ENCODE measurements around the gene CARS1.

The CARS1 gene

GRCh38 chr11:3011891-3012885 lies 45.0 kb downstream of the CARS1 start:
- DNase-seq (ENCODE audit: insufficient read length, low spot score), result no peak
- FAIRE-seq, result no peak

DNA sequence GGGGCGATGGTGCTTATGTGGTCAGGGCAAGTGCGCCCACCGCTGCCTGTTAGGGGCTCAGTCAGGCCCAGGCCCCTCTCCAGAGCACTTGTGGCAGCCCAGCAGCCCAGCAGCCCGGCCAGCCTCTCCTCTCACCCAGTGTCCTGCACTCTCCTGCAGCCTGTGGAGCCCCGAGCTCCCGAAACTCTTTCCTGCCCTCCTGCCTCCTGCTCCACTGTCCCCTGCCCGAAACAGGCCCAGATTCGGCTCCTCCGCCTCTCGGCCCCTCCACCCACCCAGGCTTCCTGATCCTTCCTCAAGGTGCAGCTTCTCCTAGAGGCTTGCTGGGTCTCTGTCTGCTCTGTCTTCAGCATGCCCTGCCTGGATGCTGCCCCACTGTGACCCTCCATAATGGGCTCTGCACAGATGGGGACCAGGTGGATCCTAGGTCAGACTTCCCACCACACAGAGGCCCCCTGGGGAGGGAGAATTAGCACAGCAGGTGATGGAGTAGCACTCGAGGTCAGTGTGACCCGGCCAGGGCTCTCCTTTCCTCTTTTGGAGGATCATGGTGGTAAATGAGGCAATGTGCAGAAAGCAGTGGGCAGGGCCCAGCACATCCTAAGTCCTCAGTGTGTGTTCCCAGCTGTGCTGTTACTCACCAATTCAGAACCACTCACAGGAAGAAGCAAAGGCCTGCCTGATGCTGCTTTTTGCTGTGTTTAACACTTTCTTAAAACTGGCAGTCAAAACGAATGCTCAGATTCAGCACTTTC lies 46.5 kb downstream of the CARS1 start:
- no peak for FAIRE-seq
- no peak for DNase-seq (ENCODE audit: insufficient read length, low spot score)

DNA sequence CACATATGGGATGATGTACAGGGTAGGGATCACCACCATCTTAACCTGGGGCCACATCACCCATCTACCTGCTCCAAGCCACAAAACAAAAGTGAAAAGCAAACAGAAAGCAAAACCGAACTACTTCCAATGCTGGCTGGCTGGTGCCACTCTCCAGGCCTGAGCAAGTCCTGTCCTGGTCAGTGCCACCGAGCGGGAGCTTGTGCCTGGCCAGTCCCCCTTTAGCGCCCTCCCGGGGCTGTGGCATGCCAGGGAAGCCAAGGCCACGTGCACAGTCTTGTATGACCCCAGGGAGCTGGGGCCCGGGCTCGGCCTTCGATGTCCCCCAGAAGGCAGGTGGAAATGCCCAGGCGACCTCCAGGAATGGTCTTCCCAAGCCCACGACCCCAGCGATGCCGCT lies 47.2 kb downstream of the CARS1 start:
- DNase-seq (ENCODE audit: insufficient read length, low spot score) (no peak), FAIRE-seq (no peak)

DNA sequence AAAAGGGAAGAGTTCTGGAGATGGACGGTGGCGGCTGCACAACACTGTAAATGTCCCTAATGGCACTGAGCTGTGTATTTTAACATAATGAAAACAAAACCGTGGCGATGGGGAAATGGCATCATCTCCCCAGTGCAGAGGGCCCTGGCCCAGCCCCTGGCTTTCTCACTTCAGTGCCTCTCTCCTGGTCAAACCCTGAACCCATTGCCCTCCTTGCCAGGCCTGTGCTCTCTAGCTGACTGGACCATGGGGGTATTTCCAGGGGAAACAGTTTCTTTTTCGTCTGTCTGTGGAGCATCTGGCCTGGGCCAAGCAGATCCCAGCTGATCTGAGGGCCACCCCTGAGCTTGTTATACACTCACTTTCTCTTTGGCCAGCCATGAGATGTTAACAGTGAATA lies 47.7 kb downstream of the CARS1 start:
- DNase-seq (ENCODE audit: insufficient read length, low spot score) (no peak), FAIRE-seq (no peak)

DNA sequence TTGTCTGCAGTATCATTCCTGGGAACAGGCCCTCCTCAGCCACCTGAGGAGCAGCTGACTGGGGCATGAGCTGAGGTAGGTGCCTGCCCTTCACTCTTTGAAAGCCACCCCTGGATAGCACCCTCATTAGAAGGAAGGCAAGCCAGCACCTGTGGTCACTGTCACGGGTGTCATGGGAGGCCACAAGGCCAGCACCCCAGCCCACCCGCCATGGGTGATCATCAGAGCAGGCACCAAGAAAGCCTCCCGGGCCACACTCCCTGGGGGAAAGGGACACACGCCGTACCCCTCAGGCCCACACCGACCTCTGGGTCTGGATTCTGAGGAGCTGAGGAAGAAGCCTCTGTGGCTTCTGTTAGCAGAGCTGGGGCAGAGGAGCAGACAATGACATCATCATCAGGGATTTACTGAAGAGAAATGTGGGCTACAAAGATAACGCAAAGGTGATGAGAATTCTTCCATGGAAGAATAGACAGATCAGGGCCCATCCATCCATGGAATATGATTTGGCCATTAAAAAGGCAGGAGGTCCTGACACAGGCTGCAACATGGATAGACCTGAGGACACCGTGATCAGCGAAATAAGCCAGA lies 48.4 kb downstream of the CARS1 start:
- FAIRE-seq (no peak), DNase-seq (ENCODE audit: insufficient read length, low spot score) (no peak)

DNA sequence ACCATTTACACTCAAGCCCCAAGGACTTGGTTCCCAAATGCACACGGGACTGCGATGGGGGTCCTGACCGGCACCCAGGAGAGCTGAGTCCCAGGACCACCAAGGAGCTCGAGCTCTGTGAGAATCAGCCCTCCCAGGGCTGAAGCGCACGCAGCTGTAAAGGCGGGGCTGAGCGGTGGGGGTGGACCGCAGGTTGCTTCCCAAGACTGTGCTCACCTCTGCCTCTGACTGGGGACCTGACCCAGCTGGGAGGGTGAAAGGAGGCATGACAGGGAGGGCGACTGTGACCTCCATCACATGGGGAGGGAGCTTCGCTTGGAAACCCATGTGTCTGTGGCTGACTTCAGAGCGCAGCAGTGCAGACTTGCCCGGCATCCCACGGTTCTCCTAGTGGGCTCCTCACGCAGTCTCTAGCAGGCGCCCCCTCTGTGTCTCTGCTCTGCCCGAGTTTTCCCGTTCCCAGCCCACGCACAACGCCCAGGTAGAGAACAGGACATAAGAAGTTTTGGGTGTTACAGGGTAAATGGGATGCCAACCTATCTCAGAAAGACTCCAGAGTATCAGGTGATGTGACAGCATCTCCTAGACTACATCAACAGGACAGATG lies 49.7 kb downstream of the CARS1 start:
- no peak for FAIRE-seq
- no peak for DNase-seq (ENCODE audit: insufficient read length, low spot score)

GRCh38 chr11:3006505-3007260 lies 50.5 kb downstream of the CARS1 start:
- DNase-seq (ENCODE audit: insufficient read length, low spot score) (no peak), FAIRE-seq (no peak)

GRCh38 chr11:3004481-3004880 lies 52.7 kb downstream of the CARS1 start:
- no peak for FAIRE-seq
- DNase-seq (ENCODE audit: insufficient read length, low spot score), result no peak

DNA sequence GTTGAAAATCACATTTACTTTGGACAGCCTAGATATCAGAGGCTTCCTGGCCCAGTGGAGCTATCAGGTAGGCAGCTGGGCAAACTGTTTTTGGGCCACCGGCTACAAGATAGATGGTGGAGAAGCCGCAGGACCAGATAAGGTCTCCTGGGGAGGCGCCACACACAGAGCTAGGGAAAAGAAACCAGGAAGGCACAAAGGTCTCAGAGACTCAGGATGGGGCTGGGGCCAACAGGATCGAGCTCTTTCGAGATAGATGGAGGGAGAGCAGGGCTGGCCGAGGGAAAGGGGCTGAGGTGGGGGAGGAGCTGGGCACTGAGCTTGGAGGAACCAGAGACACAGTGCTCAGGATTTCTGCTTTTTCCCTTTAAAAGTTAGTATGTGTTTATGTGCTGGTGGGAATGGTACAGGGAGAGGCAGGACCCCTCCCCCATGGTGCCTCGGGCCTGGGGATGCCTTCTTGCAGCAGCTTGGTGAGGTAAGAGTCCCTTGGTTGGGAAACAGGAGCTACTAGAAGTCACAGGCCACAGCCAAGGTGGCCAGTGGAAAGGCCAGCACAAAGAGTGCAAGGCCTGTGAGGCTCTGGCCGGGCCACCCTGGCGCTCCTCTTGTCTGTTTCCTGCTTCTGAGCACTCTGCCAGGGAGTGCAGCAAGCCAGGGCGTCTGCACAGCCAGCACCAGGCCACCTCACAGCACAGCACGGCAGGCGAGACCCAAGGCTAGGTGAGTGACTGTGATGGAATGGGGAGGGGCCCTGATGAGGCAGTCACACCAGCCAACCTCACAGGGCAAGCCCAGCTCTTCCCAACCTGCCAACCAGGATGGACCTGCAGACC lies 53.6 kb downstream of the CARS1 start:
- no peak for DNase-seq (ENCODE audit: insufficient read length, low spot score)
- no peak for FAIRE-seq

DNA sequence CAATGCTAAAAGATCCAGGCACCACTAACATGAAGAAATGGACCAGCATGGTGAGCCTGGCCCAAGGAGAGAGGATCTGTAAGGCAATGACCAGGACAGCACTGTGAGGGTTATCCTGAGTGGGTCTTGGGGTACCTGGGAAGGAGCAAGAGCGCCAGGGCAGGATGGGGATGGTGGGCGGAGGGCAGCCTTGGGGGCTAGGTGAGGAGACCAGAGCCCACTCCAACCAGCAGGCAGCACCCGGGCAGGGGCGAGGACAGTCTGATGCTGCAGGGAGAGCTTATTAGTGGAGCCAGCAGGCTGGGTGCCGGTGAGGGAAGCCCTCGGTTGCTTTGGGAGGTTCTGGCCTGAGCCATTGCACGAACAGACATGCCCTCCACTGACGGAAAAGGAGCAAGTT lies 54.4 kb downstream of the CARS1 start:
- DNase-seq (ENCODE audit: insufficient read length, low spot score), result no peak
- FAIRE-seq, result no peak

DNA sequence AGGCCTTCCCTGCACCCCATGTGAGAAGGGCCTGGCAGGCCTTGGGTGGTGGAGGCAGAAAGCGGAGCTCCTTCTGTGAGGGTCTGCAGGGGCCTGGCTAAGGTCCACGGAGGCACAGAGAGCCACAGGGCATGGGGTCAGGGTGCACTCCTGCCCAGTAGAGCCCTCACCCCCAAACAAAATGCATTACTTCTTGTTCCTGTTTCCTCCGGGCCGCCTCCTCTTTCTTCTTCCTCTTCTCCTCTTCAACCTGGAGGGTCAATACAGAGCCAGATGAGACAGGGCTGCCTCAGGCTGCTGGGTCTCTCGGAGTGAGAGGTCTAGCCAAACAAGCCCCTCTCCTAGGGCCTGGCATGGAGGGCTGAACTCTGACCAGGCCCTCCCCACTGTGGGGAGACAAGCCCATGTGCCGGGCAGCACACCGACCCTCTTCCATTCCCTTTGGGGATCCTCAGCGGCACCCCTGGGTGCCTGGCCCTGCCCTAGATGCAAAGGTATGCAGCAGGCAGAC lies 54.8 kb downstream of the CARS1 start:
- no peak for DNase-seq (ENCODE audit: insufficient read length, low spot score)
- no peak for FAIRE-seq

DNA sequence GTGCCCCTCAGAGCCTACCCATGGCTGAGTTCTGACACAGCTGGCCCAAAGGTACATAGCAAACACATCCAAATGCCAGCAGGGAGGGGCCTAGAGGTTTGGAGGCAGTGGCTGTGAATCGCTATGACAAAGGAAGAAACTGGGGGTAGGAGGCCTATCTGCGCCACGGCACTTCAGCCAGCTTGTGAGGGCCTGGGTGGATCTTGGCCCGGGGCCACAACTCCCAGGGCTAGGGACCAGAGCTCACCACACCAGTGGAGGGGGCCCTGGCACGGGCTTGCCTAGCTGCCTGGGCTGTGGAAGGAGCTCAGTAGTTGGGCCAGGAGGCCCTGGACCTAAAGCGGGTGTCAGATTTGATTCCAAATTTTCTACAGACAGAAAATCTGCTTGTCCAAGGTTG lies 55.7 kb downstream of the CARS1 start:
- no peak for FAIRE-seq
- DNase-seq (ENCODE audit: insufficient read length, low spot score), result no peak

- FAIRE-seq (no peak), DNase-seq (ENCODE audit: insufficient read length, low spot score) (no peak)
These were observed 56.9 kb downstream of the CARS1 start for GRCh38 chr11:3000032-3000961.

GRCh38 chr11:2999464-2999998 lies 57.7 kb downstream of the CARS1 start:
- no peak for FAIRE-seq
- no peak for DNase-seq (ENCODE audit: insufficient read length, low spot score)

GRCh38 chr11:2998073-2998850 lies 59.0 kb downstream of the CARS1 start:
- DNase-seq (ENCODE audit: insufficient read length, low spot score) (no peak), FAIRE-seq (no peak)

- FAIRE-seq (no peak), DNase-seq (ENCODE audit: insufficient read length, low spot score) (no peak)
These were observed 59.8 kb downstream of the CARS1 start for GRCh38 chr11:2997406-2997805.

DNA sequence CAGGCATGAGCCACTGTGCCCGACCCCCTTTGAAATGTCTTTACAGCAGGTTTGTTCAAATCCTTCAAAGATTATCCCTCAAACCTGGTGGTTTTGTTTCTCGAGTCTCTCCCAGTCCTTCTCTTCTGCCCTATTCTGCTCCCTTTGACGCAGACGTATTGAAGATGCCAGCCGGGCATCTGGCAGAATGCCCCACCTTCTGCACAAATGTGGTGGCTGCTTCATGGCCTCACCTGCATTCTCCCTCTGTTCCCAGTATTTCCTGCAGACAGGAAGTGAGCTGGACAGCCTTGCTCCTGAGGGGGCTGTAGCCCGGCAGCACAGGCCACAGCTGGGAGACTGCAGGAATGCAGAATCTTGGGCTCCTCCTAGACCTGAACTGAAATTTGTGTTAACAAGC lies 60.2 kb downstream of the CARS1 start:
- no peak for FAIRE-seq
- DNase-seq (ENCODE audit: insufficient read length, low spot score), result no peak
